DND-41 (cell line): ENCODE measurements around the gene PIF1.

Source experiments
- ATAC-seq: fragments of 200-7000 bp; cut with Tn5 transposase; 3 replicates; pipeline ENCODE4 v1.9.1; 2021; ENCODE audit warnings: low read depth; ENCODE audit not compliant: insufficient read depth
- DNase-seq: peaks from one replicate; pipeline ENCODE4 v3.0.0-alpha.2; 2020
- H2AFZ ChIP-seq: 2 replicates; pipeline ENCODE4 v1.6.0; 2012; ENCODE audit warnings: low read depth, low read length
- H3K27ac ChIP-seq: 2 replicates; pipeline ENCODE4 v1.5.1; 2012; ENCODE audit warnings: low read length, inconsistent platforms
- H3K27me3 ChIP-seq: fragments of 200-600 bp; sonication (generic); 2 replicates; pipeline ENCODE4 v1.6.0; 2012; ENCODE audit warnings: low read length, mild to moderate bottlenecking, inconsistent platforms; ENCODE audit not compliant: insufficient read depth, poor library complexity
- H3K36me3 ChIP-seq: 2 replicates; pipeline ENCODE4 v1.5.1; 2012; ENCODE audit warnings: low read length, inconsistent platforms; ENCODE audit not compliant: insufficient read depth
- H3K4me1 ChIP-seq: 2 replicates; pipeline ENCODE4 v1.5.1; 2012; ENCODE audit warnings: mild to moderate bottlenecking, low read length; ENCODE audit not compliant: insufficient read depth
- H3K4me2 ChIP-seq: 2 replicates; pipeline ENCODE4 v1.6.0; 2012; ENCODE audit warnings: mild to moderate bottlenecking, moderate library complexity, low read length, inconsistent platforms; ENCODE audit not compliant: insufficient read depth
- H3K4me3 ChIP-seq, 2 experiments: fragments of 200-600 bp in 1 of 2; shearing (Covaris generic) in 1 of 2; 2 replicates each; pipeline ENCODE4 v1.5.1; 2012 to 2016; ENCODE audit warnings: inconsistent platforms in 2 of 2, low read length in 2 of 2, mild to moderate bottlenecking in 2 of 2, low read depth in 1 of 2, moderate library complexity in 1 of 2
- H3K79me2 ChIP-seq: 2 replicates; pipeline ENCODE4 v1.6.0; 2012; ENCODE audit warnings: low read length, inconsistent platforms; ENCODE audit not compliant: insufficient read depth
- H3K9ac ChIP-seq: 2 replicates; pipeline ENCODE4 v1.6.0; 2012; ENCODE audit warnings: low read depth, mild to moderate bottlenecking, inconsistent platforms, low read length, moderate library complexity
- H3K9me3 ChIP-seq: 2 replicates; pipeline ENCODE4 v1.5.1; 2012; ENCODE audit warnings: low read length, moderate library complexity, mild to moderate bottlenecking, inconsistent platforms; ENCODE audit not compliant: insufficient read depth, severe bottlenecking
- H4K20me1 ChIP-seq: 2 replicates; pipeline ENCODE4 v1.6.0; 2012; ENCODE audit warnings: low read length; ENCODE audit not compliant: insufficient read depth
- CTCF ChIP-seq: IDR thresholded peaks from 2 replicates; pipeline ENCODE4 v1.5.1; 2012; ENCODE audit warnings: borderline replicate concordance, low read length, moderate library complexity, mild to moderate bottlenecking; ENCODE audit not compliant: poor library complexity, severe bottlenecking; ENCODE audit errors: extremely low read depth
- EZH2 ChIP-seq: IDR thresholded peaks from 3 replicates; pipeline ENCODE4 v1.6.1; 2012; ENCODE audit warnings: borderline replicate concordance, low read depth, mild to moderate bottlenecking, moderate library complexity, low read length, inconsistent platforms; ENCODE audit not compliant: severe bottlenecking

PIF1 gene

GRCh38 chr15:64858021-64858575, 32.7 kb upstream of the PIF1 start:
- no peak for ATAC-seq
- Histone ChIP-seq H3K4me2 (no peak overlapping the region), H3K4me3 (no peak overlapping the region), H3K27me3 (no peaks in the 10 kb centered on the region), H3K9ac (no peak overlapping the region), H3K9me3 (no peaks in the 10 kb centered on the region), H3K79me2 (no peaks in the 10 kb centered on the region), H3K4me1 (no peaks in the 10 kb centered on the region), H4K20me1 (0 out of 2 replicates have a peak, but pooled peaks cover 4% of the 10 kb centered on the region), H3K27ac (no peak overlapping the region), H3K36me3 (peaks cover 51% of the 10 kb centered on the region), H2AFZ (no peak overlapping the region)
- DNase-seq = no peak
- no peak for TF ChIP-seq CTCF
- TF ChIP-seq EZH2 = no peak

GRCh38 chr15:64857421-64857820, 32.0 kb upstream of the PIF1 start:
- ATAC-seq = no peak
- no peak overlapping the region for H3K9ac ChIP-seq

GRCh38 chr15:64856429-64857145, 31.1 kb upstream of the PIF1 start:
- Histone ChIP-seq H3K27me3 (no peaks in the 10 kb centered on the region), H3K4me2 (no peak overlapping the region), H3K79me2 (no peaks in the 10 kb centered on the region), H3K27ac (no peak overlapping the region), H2AFZ (no peak overlapping the region), H3K36me3 (peaks cover 48% of the 10 kb centered on the region), H3K4me3 (no peak overlapping the region), H3K9ac (no peak overlapping the region), H4K20me1 (0 out of 2 replicates have a peak, but pooled peaks cover 4% of the 10 kb centered on the region), H3K9me3 (no peaks in the 10 kb centered on the region), H3K4me1 (no peaks in the 10 kb centered on the region)
- TF ChIP-seq EZH2 (no peak), CTCF (no peak)
- no peak for DNase-seq
- ATAC-seq = no peak

More at GRCh38 chr15:64857421-64857820, 32.0 kb upstream of the PIF1 start:
- TF ChIP-seq EZH2 = no peak
- no peak for TF ChIP-seq CTCF
- H3K9me3 ChIP-seq = no peaks in the 10 kb centered on the region
- no peak for DNase-seq
- H3K4me2 ChIP-seq = no peak overlapping the region
- no peaks in the 10 kb centered on the region for H3K79me2 ChIP-seq
- H3K4me1 ChIP-seq = no peaks in the 10 kb centered on the region
- H3K27ac ChIP-seq = no peak overlapping the region
- peaks cover 51% of the 10 kb centered on the region for H3K36me3 ChIP-seq
- H3K27me3 ChIP-seq = no peaks in the 10 kb centered on the region
- H3K4me3 ChIP-seq = no peak overlapping the region
- H2AFZ ChIP-seq = no peak overlapping the region
- 0 out of 2 replicates have a peak, but pooled peaks cover 4% of the 10 kb centered on the region for H4K20me1 ChIP-seq
